Measurements from ENCODE around the gene ANXA2R.

ANXA2R gene

GRCh38 chr5:43042176-43042625, 2.1 kb upstream of the ANXA2R start (continued):
- TF ChIP-seq ZNF580 (tag by site-specific recombination; IDR thresholded peaks at IDR 0.05), result 0 out of 2 replicates have a peak, but pooled peaks have one; percentile 49
- TF ChIP-seq ZSCAN16 (tag by site-specific recombination; IDR thresholded peaks at IDR 0.05), result 0 out of 2 replicates have a peak, but pooled peaks have one; percentile 14
- no peak for TF ChIP-seq ZNF670 (tag by site-specific recombination; IDR thresholded peaks at IDR 0.05; ENCODE audit: low read depth)
- peak; percentile 87 for TF ChIP-seq YY2 (tag by site-specific recombination; IDR thresholded peaks at IDR 0.05)
- 0 out of 2 replicates have a peak, but pooled peaks have one; percentile 41 for TF ChIP-seq PATZ1 (tag by site-specific recombination; IDR thresholded peaks at IDR 0.05)
- no peak for TF ChIP-seq REPIN1 (tag by site-specific recombination; IDR thresholded peaks at IDR 0.05; ENCODE audit: low read depth)
- TF ChIP-seq SP7 (tag by site-specific recombination; IDR thresholded peaks at IDR 0.05), result 0 out of 2 replicates have a peak, but pooled peaks have one; percentile 14
- peak; percentile 46 for TF ChIP-seq ZBTB11 (tag by site-specific recombination; conservative IDR thresholded peaks at IDR 0.05; ENCODE audit: low read depth)
- TF ChIP-seq ZSCAN30 (tag by site-specific recombination; IDR thresholded peaks at IDR 0.05), result no peak; the same call in 1 of the 2 replicates
- TF ChIP-seq ZNF529 (tag by site-specific recombination; IDR thresholded peaks at IDR 0.05; ENCODE audit: insufficient replicate concordance), result no peak
- TF ChIP-seq ZNF398 (tag by site-specific recombination; IDR thresholded peaks at IDR 0.05), result no peak
- TF ChIP-seq ZNF280C (tag by site-specific recombination; IDR thresholded peaks at IDR 0.05), result no peak
- no peak; the same call in 1 of the 2 replicates for TF ChIP-seq ZSCAN5A (tag by site-specific recombination; IDR thresholded peaks at IDR 0.05)
- TF ChIP-seq ZNF23 (tag by site-specific recombination; IDR thresholded peaks at IDR 0.05; ENCODE audit: borderline replicate concordance), result no peak
- 0 out of 2 replicates have a peak, but pooled peaks have one; percentile 1 for TF ChIP-seq ZBTB48 (tag by site-specific recombination; IDR thresholded peaks at IDR 0.05)
- no peak for TF ChIP-seq ZNF629 (tag by site-specific recombination; IDR thresholded peaks at IDR 0.05)
- no peak for TF ChIP-seq ZBTB17 (tag by site-specific recombination; IDR thresholded peaks at IDR 0.05)
- TF ChIP-seq KLF16 (tag by site-specific recombination; IDR thresholded peaks at IDR 0.05), result no peak
- no peak for TF ChIP-seq TSHZ1 (tag by site-specific recombination; IDR thresholded peaks at IDR 0.05; ENCODE audit: borderline replicate concordance)
- no peak for TF ChIP-seq ZFP3 (tag by site-specific recombination; IDR thresholded peaks at IDR 0.05; ENCODE audit: low read depth)
- no peak for TF ChIP-seq ZNF433 (tag by site-specific recombination; IDR thresholded peaks at IDR 0.05; ENCODE audit: low read depth)
- TF ChIP-seq ZNF560 (tag by site-specific recombination; IDR thresholded peaks at IDR 0.05; ENCODE audit: borderline replicate concordance), result no peak

All from HEK293 (cell line).